Neural cell (in vitro differentiated cells): ENCODE measurements around the gene SERPINA6. TPM values are rescaled to one million over a fixed set of nuclear protein-coding genes. Genes with fewer than 3 reads are reported as not detected.

Experiments
- H2AFZ ChIP-seq: fragments of 200-600, 300-800 bp; sonication (generic), shearing (Covaris generic); 2 replicates; pipeline ENCODE4 v1.6.0; 2014; ENCODE audit warnings: low read depth, mild to moderate bottlenecking, antibody characterized with exemption, low read length, moderate library complexity
- H3F3A ChIP-seq: fragments of 200-600 bp; shearing (Covaris generic); 2 replicates; pipeline ENCODE4 v1.6.1; 2016; ENCODE audit warnings: mild to moderate bottlenecking, moderate library complexity, mixed read lengths, antibody characterized with exemption, low read length; ENCODE audit not compliant: insufficient read depth, poor library complexity, severe bottlenecking
- H3K27ac ChIP-seq: fragments of 200-600, 300-800 bp; sonication (generic), shearing (Covaris generic); 2 replicates; pipeline ENCODE4 v1.5.1; 2014; ENCODE audit warnings: mild to moderate bottlenecking, low read length, moderate library complexity
- H3K27me3 ChIP-seq: fragments of 300-800, 200-600 bp; sonication (generic), shearing (Covaris generic); 2 replicates; pipeline ENCODE4 v1.6.0; 2014; ENCODE audit warnings: mild to moderate bottlenecking, low read depth, low read length, moderate library complexity; ENCODE audit not compliant: insufficient read depth
- H3K36me3 ChIP-seq: fragments of 300-800, 200-600 bp; sonication (generic), shearing (Covaris generic); 2 replicates; pipeline ENCODE4 v1.5.1; 2014; ENCODE audit warnings: mild to moderate bottlenecking, antibody characterized with exemption, low read length, moderate library complexity; ENCODE audit not compliant: insufficient read depth
- H3K4me2 ChIP-seq: fragments of 300-800, 200-600 bp; sonication (generic), shearing (Covaris generic); 2 replicates; pipeline ENCODE4 v1.6.0; 2014; ENCODE audit warnings: mild to moderate bottlenecking, low read length
- H3K4me3 ChIP-seq: fragments of 300-800, 200-600 bp; sonication (generic), shearing (Covaris generic); 2 replicates; pipeline ENCODE4 v1.5.1; 2014; ENCODE audit warnings: mild to moderate bottlenecking, low read length, moderate library complexity
- H3K79me2 ChIP-seq: fragments of 200-600 bp; shearing (Covaris generic); replicated peaks from 2 replicates; pipeline ENCODE4 v1.6.0; 2014; ENCODE audit warnings: mild to moderate bottlenecking, low read length, moderate library complexity; ENCODE audit not compliant: insufficient read depth
- H3K9ac ChIP-seq: fragments of 300-800, 200-600 bp; sonication (generic), shearing (Covaris generic); 2 replicates; pipeline ENCODE4 v1.6.1; 2016; ENCODE audit warnings: mild to moderate bottlenecking, low read length, mixed read lengths
- H3K9me2 ChIP-seq: fragments of 200-600 bp; shearing (Covaris generic); 2 replicates; pipeline ENCODE4 v1.6.1; 2016; ENCODE audit warnings: mild to moderate bottlenecking, low read length, mixed read lengths; ENCODE audit not compliant: insufficient read depth
- H3K9me3 ChIP-seq: fragments of 200-600, 300-800 bp; sonication (generic), shearing (Covaris generic); 2 replicates; pipeline ENCODE4 v1.6.1; 2016; ENCODE audit warnings: mild to moderate bottlenecking, mixed run types, low read length, moderate library complexity, mixed read lengths
- H4K20me1 ChIP-seq: fragments of 200-600 bp; shearing (Covaris generic); 2 replicates; pipeline ENCODE4 v1.6.1; 2016; ENCODE audit warnings: mild to moderate bottlenecking, mixed run types; ENCODE audit not compliant: insufficient read depth
- CTCF ChIP-seq: fragments of 450-650 bp; IDR thresholded peaks from 2 replicates; pipeline ENCODE4 v1.5.1; 2014; ENCODE audit warnings: antibody characterized with exemption, mild to moderate bottlenecking, moderate library complexity; ENCODE audit not compliant: poor library complexity, severe bottlenecking
- EP300 ChIP-seq: fragments of 450-650 bp; conservative IDR thresholded peaks from 2 replicates; pipeline ENCODE4 v1.6.1; 2014; ENCODE audit warnings: antibody characterized with exemption, mild to moderate bottlenecking, moderate library complexity; ENCODE audit not compliant: poor library complexity, severe bottlenecking
- EZH2 ChIP-seq: fragments of 200-600, 300-800 bp; shearing (Covaris generic), sonication (generic); IDR thresholded peaks from 2 replicates; pipeline ENCODE4 v1.6.1; 2014; ENCODE audit warnings: antibody characterized with exemption, low read length, borderline replicate concordance, mild to moderate bottlenecking; ENCODE audit not compliant: insufficient read depth, poor library complexity, severe bottlenecking
- MXI1 ChIP-seq: fragments of 450-650 bp; conservative IDR thresholded peaks from 2 replicates; pipeline ENCODE4 v1.6.1; 2014; ENCODE audit warnings: antibody characterized with exemption, mild to moderate bottlenecking; ENCODE audit not compliant: poor library complexity, severe bottlenecking
- POLR2AphosphoS5 ChIP-seq: IDR thresholded peaks from 2 replicates; pipeline ENCODE4 v1.6.1; 2012
- RAD21 ChIP-seq: fragments of 450-650 bp; conservative IDR thresholded peaks from 2 replicates; pipeline ENCODE4 v1.6.1; 2014; ENCODE audit warnings: antibody characterized with exemption, mild to moderate bottlenecking, moderate library complexity
- REST ChIP-seq: IDR thresholded peaks from 2 replicates; pipeline ENCODE4 v1.6.1; 2012; ENCODE audit warnings: borderline replicate concordance
- SMC3 ChIP-seq: fragments of 450-650 bp; conservative IDR thresholded peaks from 2 replicates; pipeline ENCODE4 v1.6.1; 2014; ENCODE audit warnings: antibody characterized with exemption, mild to moderate bottlenecking, moderate library complexity; ENCODE audit not compliant: poor library complexity
- TAF1 ChIP-seq: IDR thresholded peaks from 2 replicates; pipeline ENCODE4 v1.6.1; 2012; ENCODE audit warnings: low read depth
- polyA plus RNA-seq: library from polyadenylated mRNA; depleted of rRNA; stranded (reverse); fragments of >200 nt; gene quantifications from 2 replicates; pipeline ENCODE4 v1.2.3, GENCODE V29; 2014

Gene SERPINA6
- polyA plus RNA-seq, 1 donor from 2014 or later, result not detected

- H3K27ac ChIP-seq, result no peak overlapping the region
- no peaks in the 10 kb centered on the region for H3F3A ChIP-seq
- no peaks in the 10 kb centered on the region for H3K36me3 ChIP-seq
- peaks cover 6% of the 10 kb centered on the region for H3K9me3 ChIP-seq
- no peaks in the 10 kb centered on the region for H4K20me1 ChIP-seq
- H3K79me2 ChIP-seq, result no peaks in the 10 kb centered on the region
- H2AFZ ChIP-seq, result no peak overlapping the region
- H3K4me2 ChIP-seq, result no peak overlapping the region
- no peak for TF ChIP-seq RAD21
- no peak for TF ChIP-seq EP300
- TF ChIP-seq POLR2AphosphoS5, result no peak
- no peak for TF ChIP-seq SMC3
- TF ChIP-seq EZH2, result no peak
- no peak for TF ChIP-seq MXI1
- TF ChIP-seq REST, result no peak
- no peak for TF ChIP-seq CTCF
- TF ChIP-seq TAF1, result no peak
- H3K9me2 ChIP-seq, result no peaks in the 10 kb centered on the region
- H3K4me3 ChIP-seq, result no peak overlapping the region
- H3K27me3 ChIP-seq, result no peaks in the 10 kb centered on the region
- no peak overlapping the region for H3K9ac ChIP-seq
Measured at GRCh38 chr14:94321421-94322271, 1.5 kb downstream of the SERPINA6 start.

- TF ChIP-seq EZH2 (no peak), CTCF (no peak), TAF1 (no peak), RAD21 (no peak), POLR2AphosphoS5 (no peak), SMC3 (no peak), REST (no peak), MXI1 (no peak)
- no peak overlapping the region for H3K4me2 ChIP-seq
- H4K20me1 ChIP-seq, result no peaks in the 10 kb centered on the region
- peaks cover 6% of the 10 kb centered on the region for H3K9me3 ChIP-seq
- no peaks in the 10 kb centered on the region for H3K27me3 ChIP-seq
- no peak overlapping the region for H3K27ac ChIP-seq
- H3K4me3 ChIP-seq, result no peak overlapping the region
- no peak overlapping the region for H3K9ac ChIP-seq
- H3K9me2 ChIP-seq, result no peaks in the 10 kb centered on the region
- H3K79me2 ChIP-seq, result no peaks in the 10 kb centered on the region
- no peaks in the 10 kb centered on the region for H3K36me3 ChIP-seq
- no peak overlapping the region for H2AFZ ChIP-seq
- H3F3A ChIP-seq, result no peaks in the 10 kb centered on the region
Measured at GRCh38 chr14:94320243-94320642, 2.9 kb downstream of the SERPINA6 start.
